NCI-H226 (cell line): ENCODE data around the gene AWAT2.

ENCODE experiments used
- DNase-seq: peaks from one replicate; pipeline ENCODE4 v3.0.0-alpha.2; 2015

Gene AWAT2

DNA sequence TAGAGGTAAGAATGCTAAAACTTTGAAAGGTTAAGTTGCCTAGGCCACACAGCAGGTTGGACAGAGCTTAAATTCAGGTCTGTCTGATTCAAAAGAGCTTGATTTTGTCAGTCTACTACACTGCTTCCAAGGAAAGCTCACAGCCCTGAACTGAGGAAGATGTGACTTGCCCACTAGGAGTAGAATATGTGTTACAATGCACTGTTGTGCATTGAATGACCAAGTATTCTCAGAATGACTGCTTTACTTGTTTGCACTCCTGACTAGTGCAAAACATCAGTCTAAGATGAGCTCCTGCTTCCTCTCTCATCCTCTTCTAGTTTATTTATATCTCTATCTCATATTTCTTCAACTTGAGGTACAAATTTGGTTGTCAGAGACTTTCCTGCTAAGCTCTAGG is 56.2 kb downstream of the AWAT2 start:
- DNase-seq: no peak

- no peak for DNase-seq
Measured at GRCh38 chrX:69991685-69992084, 58.1 kb downstream of the AWAT2 start.
